Calu3 (cell line): ENCODE data around the gene SERPINA4. TPM values are rescaled to one million over a fixed set of nuclear protein-coding genes. Genes with fewer than 3 reads are reported as not detected.

Experiments
- BruUV-seq: library from RNA; stranded (reverse); fragments of 400-500 nt; replicated peaks from 2 replicates; lab custom pipeline; 2021; lab: Mats Ljungman, UMichigan
- CTCF ChIA-PET: fragments of 300-600 bp; sonication (Branson Sonifier 250); formaldehyde crosslinking; loops from one replicate; lab custom pipeline; 2022; ENCODE audit warnings: antibody characterized with exemption; lab: Charles Lee
- DNase-seq: peaks from one replicate; pipeline ENCODE4 v3.0.0; 2022
- H3K27ac Mint-ChIP-seq: one replicate; pipeline ENCODE4 v1.8.0; 2022; ENCODE audit warnings: mixed read lengths; ENCODE audit not compliant: unreplicated experiment
- H3K27me3 Mint-ChIP-seq: one replicate; pipeline ENCODE4 v1.8.0; 2022; ENCODE audit warnings: mixed read lengths; ENCODE audit not compliant: unreplicated experiment
- H3K36me3 Mint-ChIP-seq: one replicate; pipeline ENCODE4 v1.8.0; 2022; ENCODE audit warnings: mild to moderate bottlenecking, moderate library complexity, mixed read lengths; ENCODE audit not compliant: insufficient read depth, unreplicated experiment
- H3K4me1 Mint-ChIP-seq: one replicate; pipeline ENCODE4 v1.8.0; 2022; ENCODE audit warnings: mild to moderate bottlenecking, low read depth, mixed read lengths; ENCODE audit not compliant: unreplicated experiment
- H3K4me3 Mint-ChIP-seq: one replicate; pipeline ENCODE4 v1.8.0; 2022; ENCODE audit warnings: mild to moderate bottlenecking, low read depth, moderate library complexity, mixed read lengths; ENCODE audit not compliant: unreplicated experiment
- H3K9me3 Mint-ChIP-seq: one replicate; pipeline ENCODE4 v1.8.0; 2022; ENCODE audit warnings: low read depth, mixed read lengths; ENCODE audit not compliant: unreplicated experiment
- intact Hi-C: fragments of 100-400 bp; cut with micrococcal nuclease; formaldehyde crosslinking; loops from one replicate; pipeline ENCODE4 v1.10.0; 2022; ENCODE audit not compliant: unreplicated experiment
- total RNA-seq: library from RNA; stranded (reverse); gene quantifications from 2 replicates; pipeline ENCODE4 v1.2.3, GENCODE V29; 2022
- TF ChIP-seq, protein P1 (sequence below): fragments of 200-600 bp; IDR thresholded peaks from one replicate; pipeline ENCODE4 v1.8.0; 2022; ENCODE audit warnings: antibody characterized with exemption; ENCODE audit not compliant: unreplicated experiment

SERPINA4 gene
- total RNA-seq, 1 experiment from 2014 or later, result 9.8 TPM

DNA sequence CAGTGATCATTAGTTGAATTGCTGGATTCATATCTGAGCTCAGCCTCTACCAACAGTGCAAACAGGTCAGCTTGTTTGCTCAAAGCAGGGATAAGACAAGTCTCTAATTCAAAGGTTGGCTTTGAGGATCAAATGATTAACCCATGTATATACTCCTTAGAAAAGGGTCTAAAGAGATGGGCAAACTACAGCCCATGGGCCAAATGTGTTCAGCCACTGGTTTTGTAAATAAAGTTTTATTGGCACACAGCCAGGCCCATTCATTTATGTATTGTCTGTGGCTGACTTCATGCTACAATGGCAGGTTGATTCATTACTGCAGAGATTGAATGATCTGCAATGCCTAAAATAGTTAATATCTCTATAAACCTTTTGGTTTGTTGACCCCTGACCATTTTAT, 3.1 kb downstream of the SERPINA4 start:
- intact Hi-C loops, result no loop called here
- Mint-ChIP-seq H3K27me3 (no peaks in the 10 kb centered on the region), H3K4me3 (no peak overlapping the region), H3K9me3 (peaks cover 4% of the 10 kb centered on the region), H3K36me3 (peaks cover 6% of the 10 kb centered on the region), H3K27ac (no peak overlapping the region), H3K4me1 (peaks cover 33% of the 10 kb centered on the region)
- TF ChIP-seq, protein P1, sequence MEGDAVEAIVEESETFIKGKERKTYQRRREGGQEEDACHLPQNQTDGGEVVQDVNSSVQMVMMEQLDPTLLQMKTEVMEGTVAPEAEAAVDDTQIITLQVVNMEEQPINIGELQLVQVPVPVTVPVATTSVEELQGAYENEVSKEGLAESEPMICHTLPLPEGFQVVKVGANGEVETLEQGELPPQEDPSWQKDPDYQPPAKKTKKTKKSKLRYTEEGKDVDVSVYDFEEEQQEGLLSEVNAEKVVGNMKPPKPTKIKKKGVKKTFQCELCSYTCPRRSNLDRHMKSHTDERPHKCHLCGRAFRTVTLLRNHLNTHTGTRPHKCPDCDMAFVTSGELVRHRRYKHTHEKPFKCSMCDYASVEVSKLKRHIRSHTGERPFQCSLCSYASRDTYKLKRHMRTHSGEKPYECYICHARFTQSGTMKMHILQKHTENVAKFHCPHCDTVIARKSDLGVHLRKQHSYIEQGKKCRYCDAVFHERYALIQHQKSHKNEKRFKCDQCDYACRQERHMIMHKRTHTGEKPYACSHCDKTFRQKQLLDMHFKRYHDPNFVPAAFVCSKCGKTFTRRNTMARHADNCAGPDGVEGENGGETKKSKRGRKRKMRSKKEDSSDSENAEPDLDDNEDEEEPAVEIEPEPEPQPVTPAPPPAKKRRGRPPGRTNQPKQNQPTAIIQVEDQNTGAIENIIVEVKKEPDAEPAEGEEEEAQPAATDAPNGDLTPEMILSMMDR, result no peak
- CTCF ChIA-PET, result no interaction called here
- no TSS peak for BruUV-seq
- DNase-seq, result no peak

DNA sequence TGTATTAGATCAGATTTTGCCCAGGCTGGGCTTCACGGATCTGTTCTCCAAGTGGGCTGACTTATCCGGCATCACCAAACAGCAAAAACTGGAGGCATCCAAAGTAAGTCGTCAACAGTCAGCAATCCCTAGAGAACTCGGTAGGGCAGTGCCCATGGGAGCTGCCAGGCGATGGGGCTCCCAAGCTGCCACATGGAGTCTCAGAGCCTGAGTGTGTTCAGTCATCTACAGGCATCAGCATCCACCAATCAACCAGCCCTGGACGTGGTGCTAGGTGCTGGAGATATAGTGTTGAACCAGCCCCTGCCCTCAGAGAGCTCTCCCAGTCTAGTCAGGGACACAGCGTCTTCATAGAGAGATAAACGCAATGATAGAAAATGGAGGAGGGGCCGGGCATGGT, 6.9 kb downstream of the SERPINA4 start:
- Mint-ChIP-seq H3K27me3 (no peaks in the 10 kb centered on the region), H3K4me3 (no peak overlapping the region), H3K4me1 (peaks cover 28% of the 10 kb centered on the region), H3K27ac (no peak overlapping the region), H3K36me3 (no peaks in the 10 kb centered on the region), H3K9me3 (peaks cover 4% of the 10 kb centered on the region)
- TF ChIP-seq, protein P1, result no peak
- no TSS peak for BruUV-seq
- DNase-seq, result no peak
- CTCF ChIA-PET, result no interaction called here
- intact Hi-C loops, result no loop called here

GRCh38 chr14:94569381-94570001, 8.2 kb downstream of the SERPINA4 start:
- intact Hi-C loops, result no loop called here
- Mint-ChIP-seq H3K4me3 (no peak overlapping the region), H3K36me3 (no peaks in the 10 kb centered on the region), H3K4me1 (peaks cover 22% of the 10 kb centered on the region), H3K27ac (no peak overlapping the region), H3K27me3 (no peaks in the 10 kb centered on the region), H3K9me3 (no peaks in the 10 kb centered on the region)
- TF ChIP-seq, protein P1, result no peak
- no TSS peak for BruUV-seq
- DNase-seq, result no peak
- CTCF ChIA-PET, result no interaction called here

GRCh38 chr14:94570002-94570400, 8.8 kb downstream of the SERPINA4 start:
- no peaks in the 10 kb centered on the region for H3K27me3 Mint-ChIP-seq
- no peak overlapping the region for H3K4me3 Mint-ChIP-seq
- no TSS peak for BruUV-seq
- CTCF ChIA-PET, result no interaction called here
- no peaks in the 10 kb centered on the region for H3K36me3 Mint-ChIP-seq
- TF ChIP-seq, protein P1, result no peak
- peaks cover 17% of the 10 kb centered on the region for H3K4me1 Mint-ChIP-seq
- intact Hi-C loops, result no loop called here
- no peak overlapping the region for H3K27ac Mint-ChIP-seq
- H3K9me3 Mint-ChIP-seq, result no peaks in the 10 kb centered on the region
- no peak for DNase-seq
